ENCODE data around the gene IGFBP2. TPM values are rescaled to one million over a fixed set of nuclear protein-coding genes. Genes with fewer than 3 reads are reported as not detected.
A peak's percentile ranks its signal among the peaks of the same experiment; 100 is the strongest.

Gene IGFBP2
- total and polyA plus RNA-seq, 2 of the 8 experiments (the other 6 are each of a cell fraction or from before 2014, with no cell fraction given): 326 to 782 TPM

DNA sequence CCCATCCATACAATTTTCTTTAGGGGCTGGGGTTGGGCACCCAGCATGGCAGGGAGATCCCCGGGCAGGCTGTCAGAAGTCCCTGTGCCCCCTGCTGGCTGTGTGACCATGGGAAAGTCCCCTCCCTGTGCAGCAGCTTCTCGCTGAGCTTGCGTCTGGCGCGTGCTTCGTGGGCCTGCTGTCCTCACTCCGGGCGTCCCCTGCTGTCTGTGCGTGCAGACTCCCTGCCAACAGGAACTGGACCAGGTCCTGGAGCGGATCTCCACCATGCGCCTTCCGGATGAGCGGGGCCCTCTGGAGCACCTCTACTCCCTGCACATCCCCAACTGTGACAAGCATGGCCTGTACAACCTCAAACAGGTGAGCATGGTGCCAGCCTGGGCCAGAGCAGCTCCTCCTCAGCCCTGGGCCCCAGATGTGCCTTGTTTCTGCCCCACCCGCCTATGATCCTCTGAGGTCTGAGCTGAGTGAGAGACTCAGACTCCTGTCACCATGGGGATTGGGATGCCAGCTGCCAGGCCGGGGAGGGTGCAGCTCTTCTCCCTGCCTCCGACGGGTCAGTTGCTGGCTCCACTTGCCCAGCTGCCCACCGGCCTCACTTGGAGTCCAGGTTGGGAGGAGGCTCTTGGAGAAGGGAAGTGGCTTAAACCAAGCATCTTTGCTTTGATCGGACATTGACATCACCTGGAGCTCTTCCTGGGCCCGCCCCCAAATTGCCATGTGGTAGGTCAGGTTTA, 28.6 kb downstream of the IGFBP2 start (continued):
- TF ChIP-seq CTCF (IDR thresholded peaks at IDR 0.05; ENCODE audit: control extremely low read depth in 1 of 3, insufficient read depth in 1 of 3, low read depth in 1 of 3, low read length in 3 of 3) (peak in 1 of 3 experiments; percentile 6; a peak in 1 of 4 replicates), TBP (IDR thresholded peaks at IDR 0.05; ENCODE audit: low read depth, low read length) (no peak), TCF12 (IDR thresholded peaks at IDR 0.05; ENCODE audit: low read depth, low read length) (no peak), NRF1 (IDR thresholded peaks at IDR 0.05; ENCODE audit: low read depth, low read length) (no peak), ASH2L (IDR thresholded peaks at IDR 0.05; ENCODE audit: low read length) (no peak)

All from H1 (cell line).